Muscle layer of duodenum (tissue), 2 donors: ENCODE measurements around the gene ING5.
A peak's percentile ranks its signal among the peaks of the same experiment; 100 is the strongest.
"Not testable (repeated sequence)": the region's sequence is repeated elsewhere in the genome, so short reads cannot be mapped to it uniquely, and the experiment has no call there.

Experiments
- H3K27ac ChIP-seq: one replicate; pipeline ENCODE4 v1.7.0; 2013; ENCODE audit warnings: mild to moderate bottlenecking, low read length
- H3K27me3 ChIP-seq: one replicate; pipeline ENCODE4 v1.7.0; 2013; ENCODE audit warnings: low read depth, mild to moderate bottlenecking, control low read depth, low read length
- H3K36me3 ChIP-seq, 2 donors: one replicate each; pipeline ENCODE4 v1.7.0; 2013; ENCODE audit warnings: low read length in 2 of 2, control low read depth in 1 of 2, mild to moderate bottlenecking in 1 of 2; ENCODE audit not compliant: insufficient read depth in 2 of 2, control insufficient read depth in 1 of 2
- H3K4me1 ChIP-seq, 2 donors: one replicate each; pipeline ENCODE4 v1.7.0; 2013; ENCODE audit warnings: low read length in 2 of 2, mild to moderate bottlenecking in 2 of 2, control low read depth in 1 of 2, moderate library complexity in 1 of 2; ENCODE audit not compliant: insufficient read depth in 2 of 2, control insufficient read depth in 1 of 2
- H3K4me3 ChIP-seq, 2 donors: one replicate each; pipeline ENCODE4 v1.7.0; 2013; ENCODE audit warnings: low read length in 2 of 2, low read depth in 1 of 2, mild to moderate bottlenecking in 1 of 2
- H3K9me3 ChIP-seq, 2 donors: one replicate each; pipeline ENCODE4 v1.7.0; 2013; ENCODE audit warnings: low read length in 2 of 2, control low read depth in 1 of 2, mild to moderate bottlenecking in 1 of 2; ENCODE audit not compliant: control insufficient read depth in 1 of 2
- donor health status: healthy.

Gene ING5

DNA sequence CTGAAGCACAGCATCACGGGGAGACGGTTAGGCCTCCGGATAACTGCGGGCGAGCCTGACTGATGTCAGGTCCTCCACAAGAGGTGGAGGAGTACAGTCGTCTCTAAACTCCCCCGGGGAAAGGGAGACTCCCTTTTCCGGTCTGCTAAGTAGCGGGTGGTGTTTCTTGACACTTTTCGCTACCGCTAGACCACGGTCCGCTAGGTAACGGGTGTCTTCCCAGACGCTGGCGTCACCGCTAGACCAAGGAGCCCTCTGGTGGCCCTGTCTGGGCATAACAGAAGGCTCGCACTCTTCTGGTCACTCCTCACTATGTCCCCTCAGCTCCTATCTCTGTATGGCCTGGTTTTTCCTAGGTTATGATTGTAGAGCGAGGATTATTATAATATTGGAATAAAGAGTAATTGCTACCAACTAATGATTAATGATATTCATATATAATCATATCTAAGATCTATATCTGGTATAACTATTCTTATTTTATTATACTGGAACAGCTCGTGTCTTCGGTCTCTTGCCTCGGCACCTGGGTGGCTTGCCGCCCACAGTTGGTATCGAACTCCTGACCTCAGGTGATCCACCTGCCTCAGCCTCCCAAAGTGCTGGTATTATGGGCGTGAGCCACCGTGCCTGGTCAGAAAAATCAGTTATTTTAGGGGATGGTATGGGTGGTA, 30.8 kb downstream of the ING5 start:
- H3K36me3 ChIP-seq, H3K27ac ChIP-seq, H3K9me3 ChIP-seq, H3K4me3 ChIP-seq, H3K27me3 ChIP-seq, H3K4me1 ChIP-seq: not testable (repeated sequence)

DNA sequence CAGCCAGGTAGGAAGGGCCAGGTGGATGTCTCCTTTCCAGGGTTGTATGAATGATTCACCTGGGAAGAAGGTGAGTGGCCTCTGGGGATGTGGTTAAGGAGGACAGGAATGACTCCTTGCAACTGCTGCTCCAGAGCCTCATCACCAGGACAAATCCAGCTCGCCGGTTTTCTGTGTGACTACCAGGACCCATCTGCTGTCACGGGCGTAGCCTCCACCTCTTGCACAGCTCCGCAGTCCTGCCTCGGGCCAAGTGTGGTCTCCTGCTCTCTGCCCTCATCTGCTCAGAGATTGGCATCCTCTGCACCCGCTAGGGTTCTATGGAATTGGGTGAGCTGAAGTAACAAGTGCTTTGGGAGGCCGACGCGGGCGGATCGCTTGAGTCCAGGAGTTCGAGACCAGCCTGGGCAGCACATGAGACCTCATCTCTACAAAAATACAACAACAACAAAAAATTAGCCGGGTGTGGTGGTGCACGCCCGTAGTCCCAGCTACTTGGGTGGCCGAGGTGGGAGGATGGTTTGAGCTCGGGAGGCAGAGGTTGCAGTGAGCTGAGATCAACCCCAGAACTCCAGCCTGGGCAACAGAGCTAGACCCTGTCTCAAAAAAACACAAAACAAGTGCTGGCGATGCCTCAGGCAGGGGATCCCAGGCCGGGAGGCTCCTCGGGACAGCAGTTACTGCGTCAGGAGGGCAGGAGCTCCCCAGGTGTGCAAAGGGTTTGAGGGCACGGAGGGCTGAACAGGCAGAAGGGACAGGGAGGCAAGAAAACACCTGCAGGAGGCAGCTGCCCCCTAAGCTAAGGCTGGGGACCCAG, 31.8 kb downstream of the ING5 start:
- Histone ChIP-seq H3K27me3 (no peaks in the 10 kb centered on the region), H3K4me1 (peaks cover 0 to 9% of the 10 kb centered on the region in 2 donors), H3K4me3 (peak overlapping the region; percentile 26 to 99), H3K9me3 (no peaks in the 10 kb centered on the region), H3K27ac (no peak overlapping the region), H3K36me3 (peaks cover 0 to 4% of the 10 kb centered on the region in 2 donors)

DNA sequence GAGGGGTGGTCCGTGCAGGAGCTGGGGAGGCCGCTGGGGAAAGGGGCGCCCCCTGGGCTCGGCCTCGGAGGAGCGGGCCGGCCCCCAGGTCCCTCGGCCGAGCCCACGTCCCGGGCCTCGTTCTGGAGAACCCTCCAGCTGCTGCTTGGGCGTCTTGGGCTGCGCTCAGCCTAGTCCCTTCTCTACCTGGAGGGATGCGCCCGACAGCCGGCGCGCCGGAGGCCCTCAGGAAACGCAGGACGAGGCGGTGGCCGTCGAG, 32.3 kb downstream of the ING5 start:
- no peak overlapping the region for H3K27ac ChIP-seq
- H3K27me3 ChIP-seq: no peaks in the 10 kb centered on the region
- H3K4me1 ChIP-seq: peaks cover 0 to 9% of the 10 kb centered on the region in 2 donors
- no peaks in the 10 kb centered on the region for H3K9me3 ChIP-seq
- H3K4me3 ChIP-seq: peak overlapping the region; percentile 26 to 99
- H3K36me3 ChIP-seq: peaks cover 0 to 4% of the 10 kb centered on the region in 2 donors

DNA sequence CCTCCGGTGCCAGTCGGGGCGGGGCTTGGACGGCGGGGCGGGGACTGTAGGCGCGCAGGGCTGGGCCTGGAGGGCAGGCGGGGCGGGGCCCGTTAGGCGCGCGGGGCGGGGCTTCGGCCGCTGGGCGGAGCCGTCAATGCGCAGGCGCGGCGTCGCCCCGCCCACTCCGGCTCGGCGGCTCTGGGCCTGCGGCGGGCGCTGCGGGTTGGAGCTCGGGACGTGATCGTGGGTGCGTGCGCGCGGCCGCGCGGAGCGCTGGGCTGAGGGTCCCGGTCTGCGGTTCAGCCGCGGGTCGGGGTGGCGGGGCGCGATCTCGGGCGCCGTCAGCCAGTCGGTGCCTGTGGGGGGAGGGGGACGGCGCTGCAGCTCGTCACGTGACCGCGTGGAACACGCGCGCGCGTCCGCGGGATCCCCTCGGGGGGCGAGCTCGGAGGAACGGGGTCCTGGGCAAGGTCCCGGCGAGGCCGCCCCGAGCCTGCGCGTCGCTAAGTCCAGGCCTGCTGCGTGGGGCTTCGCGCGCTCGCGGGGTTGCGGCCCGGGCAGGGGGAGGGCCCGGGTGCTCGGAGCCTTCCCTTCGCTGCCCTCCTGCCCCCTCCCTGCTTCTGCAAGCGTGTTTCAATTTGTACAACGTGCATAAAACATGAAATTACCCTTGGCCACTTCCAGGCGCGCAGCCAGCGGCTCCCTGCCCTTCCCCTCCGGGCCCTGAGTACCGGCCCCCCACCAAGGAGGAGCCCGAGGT, 32.8 kb downstream of the ING5 start, which contains the start of gene D2HGDH:
TSS of gene D2HGDH (plus strand) at position 164 of the 742 bp plus-strand sequence. CDS start 595 bp downstream, outside the sequence.
- no peaks in the 10 kb centered on the region for H3K9me3 ChIP-seq
- peak within 1 kb of the TSS; percentile 67 for H3K27ac ChIP-seq
- H3K36me3 ChIP-seq: peaks cover 0 to 4% of the 10 kb centered on the region in 2 donors
- H3K4me1 ChIP-seq: peaks cover 0 to 9% of the 10 kb centered on the region in 2 donors
- H3K4me3 ChIP-seq: peak within 1 kb of the TSS; percentile 68 to 99
- H3K27me3 ChIP-seq: no peaks in the 10 kb centered on the region

DNA sequence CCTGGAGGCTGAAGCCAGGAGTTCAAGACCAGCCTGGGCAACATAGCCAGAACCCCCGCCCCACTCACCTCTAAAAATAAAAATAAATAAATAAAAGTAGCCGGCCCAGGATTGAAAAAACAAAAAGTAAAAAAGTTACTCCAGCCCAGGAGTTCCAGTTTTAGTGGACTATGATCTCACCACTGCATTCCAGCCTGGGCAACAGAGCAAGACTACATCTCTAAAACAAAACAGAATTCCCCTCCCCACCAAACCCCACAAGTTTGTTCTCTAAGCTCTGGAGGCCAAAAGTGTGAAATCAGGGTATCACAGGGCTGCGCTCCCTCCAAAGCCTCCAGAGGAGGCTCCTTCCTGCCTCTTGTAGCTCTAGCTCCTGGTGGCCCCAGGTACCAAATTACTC, 34.3 kb downstream of the ING5 start:
- Histone ChIP-seq H3K4me3 (no peak overlapping the region), H3K27ac (no peak overlapping the region), H3K9me3 (no peaks in the 10 kb centered on the region), H3K36me3 (peaks cover 0 to 4% of the 10 kb centered on the region in 2 donors), H3K27me3 (no peaks in the 10 kb centered on the region), H3K4me1 (peaks cover 0 to 9% of the 10 kb centered on the region in 2 donors)

DNA sequence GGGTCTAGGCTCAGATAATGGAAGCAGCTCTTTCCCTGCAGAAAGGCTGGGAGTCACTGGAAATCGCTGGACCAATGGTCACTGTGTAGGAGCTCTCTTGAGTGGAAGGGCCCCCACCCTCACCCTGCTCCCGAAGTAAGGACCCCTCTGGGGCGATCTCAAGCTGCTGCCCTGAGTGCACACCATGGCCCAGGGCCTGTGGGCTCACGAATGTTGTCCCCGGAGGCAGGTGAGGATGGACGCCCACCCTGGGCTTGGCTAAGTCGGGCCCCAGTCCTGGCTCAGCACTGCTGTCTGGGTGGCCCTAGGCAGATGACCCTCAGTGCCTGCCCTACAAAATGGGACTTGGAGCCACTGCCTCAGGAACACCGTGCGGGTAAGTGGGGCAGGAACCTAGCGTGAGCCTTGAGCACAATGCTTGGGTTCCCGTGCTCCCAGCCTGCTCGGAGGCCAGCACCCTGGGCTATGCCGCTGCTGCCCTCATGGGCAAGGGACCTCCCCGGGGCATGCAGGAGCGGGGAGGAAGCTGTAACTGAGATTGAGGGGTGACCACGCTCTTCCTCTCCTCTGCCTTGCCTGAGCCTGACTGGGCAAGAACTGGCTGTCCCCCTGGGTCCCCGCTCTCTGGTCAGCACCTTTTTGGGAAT, 36.3 kb downstream of the ING5 start:
- peaks cover 0 to 4% of the 10 kb centered on the region in 2 donors for H3K36me3 ChIP-seq
- no peaks in the 10 kb centered on the region for H3K9me3 ChIP-seq
- H3K4me3 ChIP-seq: no peak overlapping the region
- H3K4me1 ChIP-seq: peaks cover 0 to 9% of the 10 kb centered on the region in 2 donors
- no peaks in the 10 kb centered on the region for H3K27me3 ChIP-seq
- H3K27ac ChIP-seq: no peak overlapping the region

DNA sequence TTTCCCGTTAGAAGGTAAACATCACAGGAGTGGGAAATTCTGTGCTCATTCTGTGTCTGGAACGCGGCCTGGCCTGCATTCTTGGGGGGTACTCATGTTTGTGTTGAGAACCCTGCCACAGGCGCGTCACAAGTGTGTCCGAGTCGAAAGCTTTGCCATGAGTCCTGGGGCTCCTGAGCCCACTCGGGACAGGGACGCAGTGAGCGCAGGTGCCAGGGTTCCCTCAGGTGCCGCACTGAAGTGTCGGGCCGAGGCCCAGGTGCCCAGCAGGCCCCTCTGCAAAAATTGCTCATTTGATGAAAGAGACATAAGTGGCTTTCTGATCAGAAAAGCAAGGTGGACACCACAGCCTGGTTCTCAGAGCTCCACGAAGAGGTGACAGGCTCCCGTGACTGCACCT, 37.3 kb downstream of the ING5 start:
- no peak overlapping the region for H3K4me3 ChIP-seq
- H3K27ac ChIP-seq: no peak overlapping the region
- peaks cover 7 to 13% of the 10 kb centered on the region in 2 donors for H3K36me3 ChIP-seq
- no peaks in the 10 kb centered on the region for H3K9me3 ChIP-seq
- H3K27me3 ChIP-seq: no peaks in the 10 kb centered on the region
- peaks cover 0 to under 1% of the 10 kb centered on the region in 2 donors for H3K4me1 ChIP-seq

DNA sequence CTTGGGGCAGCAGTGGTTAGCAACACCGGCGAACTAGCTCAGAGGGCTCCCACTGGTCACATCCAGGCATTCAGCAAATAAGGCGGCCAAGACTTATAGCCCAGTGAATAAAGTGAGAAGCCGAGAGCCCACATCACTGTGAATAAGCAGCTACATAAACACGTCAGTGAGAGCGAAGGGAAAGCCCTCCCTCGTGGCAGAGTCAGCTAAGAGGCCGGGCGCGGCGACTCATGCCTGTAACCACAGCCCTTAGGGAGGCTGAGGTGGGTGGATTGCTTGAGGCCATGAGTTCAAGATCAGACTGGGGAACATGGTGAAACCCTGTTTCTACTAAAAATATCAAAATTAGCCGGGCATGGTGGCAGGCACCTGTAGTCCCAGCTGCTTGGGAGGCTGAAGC, 37.8 kb downstream of the ING5 start:
- Histone ChIP-seq H3K4me3 (no peak overlapping the region), H3K9me3 (no peaks in the 10 kb centered on the region), H3K4me1 (no peaks in the 10 kb centered on the region), H3K36me3 (peaks cover 11 to 18% of the 10 kb centered on the region in 2 donors), H3K27me3 (no peaks in the 10 kb centered on the region), H3K27ac (no peak overlapping the region)

DNA sequence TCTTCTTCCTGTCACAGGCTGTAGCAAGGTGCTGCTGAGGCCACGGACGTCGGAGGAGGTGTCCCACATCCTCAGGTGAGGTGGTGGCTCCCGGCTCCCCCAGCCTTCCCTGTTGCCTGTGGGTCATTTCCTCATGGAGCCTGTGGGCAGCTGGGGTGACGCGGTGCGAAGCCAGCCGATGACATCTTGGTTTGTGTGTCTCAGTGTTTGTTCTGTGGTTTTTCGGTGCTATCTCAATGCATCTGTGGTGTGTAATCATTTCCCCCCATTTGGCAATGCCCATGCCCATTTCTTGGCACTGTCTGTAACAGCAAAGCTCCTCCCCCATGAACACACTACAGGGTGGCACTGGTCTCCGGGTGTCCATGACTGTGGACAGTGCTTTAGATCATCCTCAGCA, 39.2 kb downstream of the ING5 start:
- Histone ChIP-seq H3K9me3 (no peaks in the 10 kb centered on the region), H3K4me3 (no peak overlapping the region), H3K4me1 (no peaks in the 10 kb centered on the region), H3K27me3 (no peaks in the 10 kb centered on the region), H3K27ac (no peak overlapping the region), H3K36me3 (peaks cover 21 to 31% of the 10 kb centered on the region in 2 donors)

DNA sequence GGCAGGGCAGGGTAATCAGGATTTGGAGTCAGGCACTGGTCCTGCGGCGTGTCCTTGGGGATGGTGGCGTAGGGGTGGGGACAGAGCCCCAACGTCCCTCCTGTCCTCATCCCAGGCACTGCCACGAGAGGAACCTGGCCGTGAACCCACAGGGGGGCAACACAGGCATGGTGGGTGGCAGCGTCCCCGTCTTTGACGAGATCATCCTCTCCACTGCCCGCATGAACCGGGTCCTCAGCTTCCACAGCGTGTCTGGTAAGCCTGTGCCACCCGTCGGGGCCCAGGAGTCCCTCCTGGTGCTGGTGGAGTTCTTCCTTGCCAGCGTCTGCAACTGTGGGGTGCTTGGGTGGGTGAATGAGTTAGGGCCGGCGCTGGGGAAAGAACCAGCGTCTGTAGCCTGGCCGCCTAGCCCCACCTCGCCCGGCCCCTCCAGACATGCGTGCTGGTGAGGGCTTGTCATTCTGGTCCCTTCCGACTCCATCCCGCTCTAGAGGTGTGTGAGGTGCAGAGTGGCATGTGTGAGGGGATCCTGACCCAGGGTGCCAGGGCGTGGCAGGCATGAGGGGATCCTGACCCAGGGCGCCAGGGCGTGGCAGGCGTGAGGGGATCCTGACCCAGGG, 40.6 kb downstream of the ING5 start:
- Histone ChIP-seq H3K4me3 (no peak overlapping the region), H3K36me3 (peaks cover 23 to 41% of the 10 kb centered on the region in 2 donors), H3K27ac (no peak overlapping the region)

More for the DNA sequence above, 40.6 kb downstream of the ING5 start:
- H3K4me1 ChIP-seq: no peaks in the 10 kb centered on the region
- H3K9me3 ChIP-seq: no peaks in the 10 kb centered on the region
- H3K27me3 ChIP-seq: no peaks in the 10 kb centered on the region
